Kidney (tissue), 14 donors: ENCODE measurements around the gene NPR3. TPM values are rescaled to one million over a fixed set of nuclear protein-coding genes. Genes with fewer than 3 reads are reported as not detected.

Experiments used
- DNase-seq, 5 donors: peaks; one replicate each; pipeline ENCODE4 v3.0.0-alpha.2; 2013 to 2020
- FAIRE-seq: peaks from 2 replicates; lab custom pipeline; 2012; peaks lifted over from hg19 to GRCh38; lab: Jason Lieb, UNC
- H3K27ac ChIP-seq, 2 donors: one replicate each; pipeline ENCODE4 v1.7.0; 2013; ENCODE audit warnings: low read depth in 2 of 2, low read length in 2 of 2, inconsistent platforms in 1 of 2
- H3K27me3 ChIP-seq: one replicate; pipeline ENCODE4 v1.7.1; 2013; ENCODE audit warnings: low read length, inconsistent platforms; ENCODE audit not compliant: control insufficient read depth, insufficient read depth
- H3K36me3 ChIP-seq, 3 donors: one replicate each; pipeline versions ENCODE4 v1.7.0 to v1.7.1; 2013; ENCODE audit warnings: low read length in 3 of 3, control low read depth in 1 of 3, inconsistent platforms in 1 of 3; ENCODE audit not compliant: insufficient read depth in 3 of 3, control insufficient read depth in 2 of 3
- H3K4me1 ChIP-seq, 3 donors: one replicate each; pipeline versions ENCODE4 v1.7.0 to v1.7.1; 2013; ENCODE audit warnings: low read length in 3 of 3, inconsistent platforms in 1 of 3, low read depth in 1 of 3; ENCODE audit not compliant: control insufficient read depth in 2 of 3, insufficient read depth in 2 of 3
- H3K4me3 ChIP-seq, 3 donors: one replicate each; pipeline versions ENCODE4 v1.7.0 to v1.8.1; 2013; ENCODE audit warnings: low read length in 3 of 3, control low read depth in 1 of 3, inconsistent platforms in 1 of 3
- H3K9ac ChIP-seq, 3 donors: one replicate each; pipeline versions ENCODE4 v1.7.0 to v1.7.1; 2013; ENCODE audit warnings: low read length in 3 of 3, control low read depth in 1 of 3, inconsistent platforms in 1 of 3
- H3K9me3 ChIP-seq, 3 donors: one replicate each; pipeline versions ENCODE4 v1.7.0 to v1.7.1; 2013; ENCODE audit warnings: low read length in 3 of 3, control low read depth in 1 of 3, inconsistent platforms in 1 of 3; ENCODE audit not compliant: control insufficient read depth in 2 of 3, insufficient read depth in 1 of 3
- CTCF ChIP-seq: IDR thresholded peaks from 3 replicates; pipeline ENCODE4 v1.5.1; 2012; ENCODE audit warnings: mild to moderate bottlenecking, moderate library complexity, borderline replicate concordance; ENCODE audit not compliant: insufficient read depth; ENCODE audit errors: extremely low read depth
- intact Hi-C: fragments of 100-400 bp; cut with DNase I; formaldehyde crosslinking; loops from one replicate; pipeline ENCODE4 v1.11.1; 2022
- polyA plus RNA-seq: library from polyadenylated mRNA; stranded (reverse); fragments of 350-450 nt; fragmentation: Illumina TruSeq; extraction: RNeasy Lipid Tissue Mini Kit (QIAGEN cat#74804); gene quantifications from one replicate; pipeline ENCODE4 v1.2.3, GENCODE V29; 2014; ENCODE audit warnings: low read depth, low replicate concordance; ENCODE audit not compliant: insufficient read depth
- total RNA-seq: library from RNA; stranded (reverse); fragmentation: NEBNext Ultra II Directional; extraction: Animal tissue kit (Norgen Biotek cat#: 25700); gene quantifications from one replicate; pipeline ENCODE4 v1.2.1, GENCODE V29; 2021
- donor health status: control.
- donor health status: control.
- donor health status: control.
- donor health status: control.
- donor health status: control.
- donor health status: DM: yes; HTN: yes; CAD: no.
- donor health status: Normal renal cell carcinoma (clear cell type).

Gene NPR3
- total and polyA plus RNA-seq, 2 donors from 2014 or later, result 12.5 to 33.7 TPM

- no peaks in the 10 kb centered on the region for H3K9me3 ChIP-seq
- H3K36me3 ChIP-seq, result no peaks in the 10 kb centered on the region
- no peak for TF ChIP-seq CTCF
- DNase-seq (no peak), FAIRE-seq (no peak)
- no peak overlapping the region for H3K27ac ChIP-seq
- H3K9ac ChIP-seq, result no peak overlapping the region
- no peak overlapping the region for H3K4me3 ChIP-seq
- intact Hi-C loops, result no loop called here
- H3K27me3 ChIP-seq, result no peaks in the 10 kb centered on the region
- peaks cover 0 to 13% (median 6%) of the 10 kb centered on the region in 3 donors for H3K4me1 ChIP-seq
Observed at GRCh38 chr5:32827981-32828380, 116.9 kb downstream of the NPR3 start.

GRCh38 chr5:32828492-32828891 is 117.4 kb downstream of the NPR3 start:
- Histone ChIP-seq H3K4me3 (no peak overlapping the region), H3K4me1 (peaks cover 0 to 13% (median 6%) of the 10 kb centered on the region in 3 donors), H3K36me3 (no peaks in the 10 kb centered on the region), H3K9ac (no peak overlapping the region), H3K27ac (no peak overlapping the region), H3K27me3 (no peaks in the 10 kb centered on the region), H3K9me3 (no peaks in the 10 kb centered on the region)
- no peak for TF ChIP-seq CTCF
- DNase-seq (no peak), FAIRE-seq (no peak)
- intact Hi-C loops, result no loop called here

- no peaks in the 10 kb centered on the region for H3K27me3 ChIP-seq
- intact Hi-C loops, result no loop called here
- peaks cover 0 to 13% (median 6%) of the 10 kb centered on the region in 3 donors for H3K4me1 ChIP-seq
- peak overlapping the region in 1 of 3 donors; percentile 14 for H3K4me3 ChIP-seq
- DNase-seq (no peak), FAIRE-seq (no peak)
- TF ChIP-seq CTCF, result no peak
- H3K27ac ChIP-seq, result peak overlapping the region; percentile 11 to 23
- no peaks in the 10 kb centered on the region for H3K36me3 ChIP-seq
- H3K9ac ChIP-seq, result no peak overlapping the region
- no peaks in the 10 kb centered on the region for H3K9me3 ChIP-seq
Observed at GRCh38 chr5:32831624-32832023, 120.5 kb downstream of the NPR3 start.

- no peaks in the 10 kb centered on the region for H3K27me3 ChIP-seq
- no peak overlapping the region for H3K27ac ChIP-seq
- intact Hi-C loops, result no loop called here
- H3K4me3 ChIP-seq, result no peak overlapping the region
- H3K4me1 ChIP-seq, result peaks cover 0 to 13% (median 6%) of the 10 kb centered on the region in 3 donors
- no peak overlapping the region for H3K9ac ChIP-seq
- FAIRE-seq, result no peak
- H3K9me3 ChIP-seq, result no peaks in the 10 kb centered on the region
- TF ChIP-seq CTCF, result no peak
- no peaks in the 10 kb centered on the region for H3K36me3 ChIP-seq
- DNase-seq, result no peak
Observed at GRCh38 chr5:32833127-32833526, 122.0 kb downstream of the NPR3 start.
